Stimulated activated CD4-positive, alpha-beta T cell treated with anti-CD3 and anti-CD28 coated beads, Interleukin-4, amount 100 ng/mL, for 24 hours (primary cell): ENCODE measurements around the gene XRCC2.
"Not testable (repeated sequence)": the region's sequence is repeated elsewhere in the genome, so short reads cannot be mapped to it uniquely, and the experiment has no call there.

ENCODE experiments used
- DNase-seq: peaks from one replicate; pipeline ENCODE4 v3.0.0-alpha.2; 2020

Gene XRCC2

DNA sequence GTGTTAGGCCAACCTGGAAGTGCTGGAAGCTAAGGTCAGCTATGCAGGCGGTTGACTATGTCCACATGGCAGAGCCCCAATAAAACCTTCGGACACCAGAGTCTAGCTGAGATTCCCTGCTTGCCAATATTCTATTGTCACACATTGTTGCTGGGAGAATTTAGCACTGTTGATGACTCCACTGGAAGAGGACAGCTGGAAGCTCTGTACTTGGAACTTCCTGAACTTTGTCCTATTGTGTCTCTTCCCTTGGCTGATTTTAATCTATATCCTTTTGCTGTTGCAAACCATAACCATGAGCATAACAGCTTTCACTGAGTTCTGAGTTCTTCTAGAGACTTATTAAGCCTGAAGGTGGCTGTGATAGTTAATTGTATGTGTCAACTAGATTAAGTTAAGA, 12.0 kb downstream of the XRCC2 start:
- DNase-seq: no peak

- DNase-seq: no peak
These were observed 12.7 kb downstream of the XRCC2 start for GRCh38 chr7:152663148-152663740.

GRCh38 chr7:152661479-152661878, 14.5 kb downstream of the XRCC2 start:
- no peak for DNase-seq

DNA sequence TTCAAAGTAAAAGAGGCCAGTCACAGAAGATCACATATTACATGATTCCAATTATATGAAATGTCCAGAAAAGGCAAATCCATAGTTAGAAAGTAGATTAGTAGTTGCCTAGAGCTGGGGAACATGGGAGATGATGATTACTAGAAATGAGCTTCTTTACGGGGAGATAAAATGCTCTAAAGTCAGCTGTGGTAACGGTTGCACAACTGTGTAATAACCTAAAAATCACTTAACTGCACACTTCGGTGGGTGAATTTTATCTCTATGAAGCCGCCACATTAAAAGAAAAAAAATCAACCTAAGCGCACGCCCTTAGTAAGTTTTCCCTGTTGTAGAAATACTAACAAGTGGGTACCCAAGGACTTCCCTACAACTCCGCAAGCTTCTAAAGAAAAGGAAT, 15.9 kb downstream of the XRCC2 start:
- DNase-seq: no peak

DNA sequence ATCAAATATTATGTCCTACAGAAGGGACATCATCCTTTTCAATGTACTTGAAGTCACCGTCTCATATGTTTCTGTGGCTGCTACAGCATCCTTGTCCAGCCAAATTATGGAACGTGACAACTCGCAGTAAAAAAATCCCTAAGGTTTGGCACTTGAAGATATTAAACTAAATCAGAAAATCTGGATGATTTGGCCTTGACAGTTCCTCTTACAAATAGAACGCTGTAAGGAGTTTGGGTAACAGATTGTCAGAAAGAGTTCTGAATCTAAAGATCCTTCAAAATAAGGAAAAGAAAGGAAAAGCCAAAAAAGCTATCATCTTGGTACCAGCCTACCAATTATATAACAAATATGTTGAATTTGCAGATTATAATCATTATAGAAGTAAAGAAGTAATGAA, 21.0 kb downstream of the XRCC2 start:
- DNase-seq: no peak

GRCh38 chr7:152649220-152649619, 26.7 kb downstream of the XRCC2 start:
- no peak for DNase-seq

DNA sequence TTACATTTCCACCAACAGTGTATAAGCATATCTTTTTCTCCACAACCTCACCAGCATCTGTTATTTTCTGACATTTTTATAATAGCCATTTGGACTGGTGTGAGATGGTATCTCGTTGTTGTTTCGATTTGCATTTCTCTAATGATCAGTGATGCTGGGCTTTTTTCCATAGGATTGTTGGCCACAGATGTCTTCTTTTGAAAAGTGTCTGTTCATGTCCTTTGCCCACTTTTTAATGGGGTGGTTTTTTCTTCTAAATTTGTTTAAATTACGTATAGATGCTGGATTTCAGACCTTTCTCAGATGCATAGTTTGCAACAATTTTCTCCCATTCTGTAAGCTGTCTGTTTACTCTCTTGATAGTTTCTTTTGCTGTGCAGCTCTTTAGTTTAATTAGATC, 28.9 kb downstream of the XRCC2 start:
- DNase-seq: no peak

- not testable (repeated sequence) for DNase-seq
These were observed 29.4 kb downstream of the XRCC2 start for GRCh38 chr7:152646579-152646978.

DNA sequence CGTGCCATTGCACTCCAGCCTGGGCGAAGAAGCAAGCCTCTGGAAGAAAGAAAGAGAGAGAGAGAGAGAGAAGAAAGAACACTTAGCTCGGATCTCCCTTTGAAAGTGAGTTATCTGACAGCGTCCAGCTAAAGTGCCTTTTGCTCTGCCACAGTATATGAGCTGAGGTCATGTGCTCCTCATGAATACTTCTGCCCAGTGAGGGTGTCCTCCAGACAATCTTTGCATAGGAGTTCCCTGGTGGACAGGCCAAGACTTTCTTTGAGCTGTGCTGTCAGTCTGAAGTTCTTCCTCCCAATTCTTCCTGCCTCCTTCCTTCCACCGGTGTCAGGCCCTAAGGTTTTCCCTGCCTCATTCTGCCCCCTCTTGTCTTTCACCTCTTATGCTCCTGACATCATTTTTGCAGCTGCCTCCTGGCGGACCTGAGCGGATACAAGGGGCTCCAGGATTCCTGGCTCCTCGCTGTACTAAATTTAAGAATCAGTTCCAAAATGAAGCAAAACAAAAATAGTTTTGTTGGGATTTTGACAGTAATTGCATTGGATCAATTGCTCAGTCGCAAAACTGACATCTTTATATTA, 31.9 kb downstream of the XRCC2 start:
- no peak for DNase-seq

DNA sequence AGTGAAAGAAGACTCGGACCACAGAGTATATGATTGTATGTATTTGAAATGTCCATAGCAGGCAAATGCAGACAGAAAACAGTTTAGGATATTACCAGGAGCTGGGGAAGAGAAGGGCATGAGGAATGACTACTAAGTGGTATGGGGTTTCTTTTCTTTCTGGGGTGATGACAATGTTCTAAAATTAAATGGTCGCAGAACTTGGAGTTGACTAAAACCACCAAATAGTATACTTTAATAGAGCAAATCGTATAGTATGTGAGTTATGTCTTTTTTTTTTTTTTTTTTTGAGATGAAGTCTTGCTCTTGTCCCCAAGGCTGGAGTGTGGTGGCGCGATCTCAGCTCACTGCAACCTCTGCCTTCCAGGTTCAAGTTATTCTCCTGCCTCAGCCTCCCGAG, 34.6 kb downstream of the XRCC2 start:
- no peak for DNase-seq

DNA sequence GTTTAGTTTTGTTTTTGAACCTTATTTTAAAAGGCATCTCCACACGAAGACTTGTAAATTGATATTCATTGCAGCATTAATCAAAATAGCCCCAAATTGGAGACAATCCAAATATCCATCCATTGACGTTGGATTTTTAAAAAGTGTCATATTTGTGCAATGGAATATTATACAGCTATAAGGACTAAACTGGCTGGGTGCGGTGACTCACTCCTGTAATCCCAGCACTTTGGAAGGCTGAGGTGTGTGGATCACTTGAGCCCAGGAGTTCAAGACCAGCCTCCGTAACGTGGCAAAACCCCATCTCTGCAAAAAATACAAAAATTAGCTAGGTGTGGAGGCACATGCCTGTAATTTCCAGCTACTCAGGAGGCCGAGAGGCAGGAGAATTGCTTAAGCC, 35.1 kb downstream of the XRCC2 start:
- no peak for DNase-seq

- no peak for DNase-seq
These were observed 37.9 kb downstream of the XRCC2 start for GRCh38 chr7:152637920-152638580.

DNA sequence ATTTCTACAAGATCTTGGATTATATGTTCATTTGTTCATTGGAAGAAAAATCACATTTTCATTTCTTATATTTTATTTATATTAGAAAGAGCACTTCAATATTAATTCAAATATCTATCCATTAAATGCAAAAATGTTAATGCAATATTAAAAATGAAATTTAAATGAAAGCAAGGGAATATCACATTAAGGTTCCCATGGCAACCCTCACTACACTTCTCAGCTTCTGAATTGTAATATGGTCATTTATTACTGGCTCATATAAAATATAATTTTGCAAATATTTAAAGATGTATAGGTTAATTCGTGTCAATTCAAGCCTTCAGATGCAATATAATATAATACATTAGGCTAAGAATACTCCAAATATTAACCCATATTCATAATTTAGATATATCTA, 38.8 kb downstream of the XRCC2 start:
- no peak for DNase-seq

DNA sequence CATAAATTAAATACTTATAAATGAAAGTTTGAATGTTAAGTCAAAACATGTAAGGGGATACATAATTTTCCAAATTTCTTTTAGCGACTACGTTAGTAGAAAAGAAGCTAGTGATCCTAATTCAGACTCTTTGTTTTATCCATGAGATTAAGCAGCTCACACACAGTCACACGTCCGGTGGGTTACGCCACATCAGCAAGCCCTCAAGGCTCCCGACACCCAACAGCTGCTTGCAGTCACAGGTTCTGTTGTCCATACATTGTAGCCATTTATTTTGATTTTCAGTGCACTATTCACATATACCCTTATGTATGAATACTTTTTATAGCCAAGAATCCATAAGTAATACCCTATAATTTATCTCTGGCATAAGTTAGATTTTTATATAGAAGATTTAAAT, 39.5 kb downstream of the XRCC2 start:
- DNase-seq: no peak

DNA sequence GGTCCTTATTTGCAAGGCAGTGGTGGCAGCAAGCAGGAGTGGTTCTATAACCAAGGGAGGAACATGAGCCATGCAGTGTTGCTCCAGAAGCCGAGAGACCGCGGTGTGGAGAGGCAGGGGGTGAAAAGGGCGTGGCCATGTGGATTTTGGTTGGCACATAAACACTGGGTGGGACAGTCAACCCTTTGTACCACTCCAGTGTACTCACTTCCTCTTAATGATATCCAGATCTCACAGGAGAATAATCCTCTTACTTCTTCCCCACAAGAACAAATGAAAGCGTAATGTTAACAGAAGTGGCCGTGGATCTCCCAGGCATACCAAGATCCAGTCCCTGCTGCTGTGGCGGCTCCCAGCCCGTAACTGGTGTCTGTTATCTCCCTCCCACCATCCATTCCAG, 42.4 kb downstream of the XRCC2 start:
- DNase-seq: no peak

DNA sequence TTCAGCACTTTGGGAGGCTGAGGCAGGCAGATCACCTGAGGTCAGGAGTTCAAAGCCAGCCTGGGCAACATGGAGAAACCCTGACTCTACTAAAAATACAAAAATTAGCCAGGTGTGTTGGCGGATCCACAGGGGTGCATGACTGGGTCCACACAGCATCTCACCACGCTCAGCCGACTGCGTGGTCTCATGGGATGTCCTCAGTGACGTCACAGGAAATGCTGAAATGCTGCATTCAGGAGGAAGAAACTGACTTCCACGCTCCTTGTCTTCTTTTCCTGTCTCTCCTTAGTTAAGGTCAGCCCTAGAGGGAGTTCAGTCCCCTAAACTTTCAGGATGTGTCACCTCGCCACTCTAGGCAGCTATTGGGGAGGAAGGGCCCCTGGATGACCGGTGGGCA, 42.9 kb downstream of the XRCC2 start:
- DNase-seq: no peak

DNA sequence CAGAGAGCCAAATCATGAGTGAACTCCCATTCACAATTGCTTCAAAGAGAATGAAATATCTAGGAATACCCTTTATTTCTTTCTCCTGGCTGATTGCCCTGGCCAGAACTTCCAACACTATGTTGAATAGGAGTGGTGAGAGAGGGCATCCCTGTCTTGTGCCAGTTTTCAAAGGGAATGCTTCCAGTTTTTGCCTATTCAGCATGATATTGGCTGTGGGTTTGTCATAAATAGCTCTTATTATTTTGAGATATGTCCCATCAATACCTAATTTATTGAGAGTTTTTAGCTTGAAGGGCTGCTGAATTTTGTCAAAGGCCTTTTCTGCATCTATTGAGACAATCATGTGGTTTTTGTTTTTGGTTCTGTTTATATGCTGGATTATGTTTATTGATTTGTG, 47.2 kb downstream of the XRCC2 start:
- not testable (repeated sequence) for DNase-seq

DNA sequence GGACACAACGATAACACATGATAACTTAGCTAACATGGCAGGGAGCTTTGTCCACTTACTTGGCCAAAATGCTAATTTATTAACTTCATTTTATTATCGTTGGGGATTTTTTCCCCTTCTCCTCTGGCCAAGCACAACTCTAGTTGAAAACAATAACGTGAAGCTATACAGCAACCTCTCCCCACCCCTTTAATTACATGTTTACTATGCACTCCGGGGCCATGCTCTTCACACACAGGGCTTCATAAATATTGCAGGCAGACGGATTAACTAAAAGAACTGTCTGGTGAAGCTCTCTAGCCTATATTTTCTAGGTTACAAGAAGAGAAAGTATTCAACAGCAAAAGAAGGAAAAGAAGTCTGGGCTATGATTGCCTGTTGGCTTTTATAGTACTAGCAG, 51.7 kb downstream of the XRCC2 start:
- DNase-seq: no peak

GRCh38 chr7:152621426-152621825, 54.5 kb downstream of the XRCC2 start:
- DNase-seq: no peak

- no peak for DNase-seq
These were observed 56.8 kb downstream of the XRCC2 start for GRCh38 chr7:152619027-152619739.

DNA sequence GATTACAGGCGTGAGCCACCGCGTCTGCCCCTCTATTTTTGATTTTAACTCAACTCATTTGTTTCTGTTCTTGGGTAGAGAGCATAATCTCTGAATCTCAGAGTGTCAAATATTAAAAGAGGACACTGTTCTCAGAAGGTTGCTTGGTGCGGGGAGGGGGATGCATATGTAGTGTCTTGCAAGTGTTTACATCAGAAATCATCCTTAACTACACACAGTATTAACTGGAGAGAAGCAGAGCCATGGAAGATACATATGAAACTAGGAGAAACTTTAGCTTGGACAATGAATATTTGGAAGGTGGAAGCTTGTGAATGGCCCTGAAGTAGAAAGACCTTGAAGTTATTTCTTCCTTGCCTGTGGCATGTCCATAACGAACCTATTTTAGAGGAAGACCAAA, 57.5 kb downstream of the XRCC2 start:
- DNase-seq: no peak

- no peak for DNase-seq
These were observed 58.9 kb downstream of the XRCC2 start for GRCh38 chr7:152617056-152617455.

- DNase-seq: no peak
These were observed 60.8 kb downstream of the XRCC2 start for GRCh38 chr7:152615031-152615741.

DNA sequence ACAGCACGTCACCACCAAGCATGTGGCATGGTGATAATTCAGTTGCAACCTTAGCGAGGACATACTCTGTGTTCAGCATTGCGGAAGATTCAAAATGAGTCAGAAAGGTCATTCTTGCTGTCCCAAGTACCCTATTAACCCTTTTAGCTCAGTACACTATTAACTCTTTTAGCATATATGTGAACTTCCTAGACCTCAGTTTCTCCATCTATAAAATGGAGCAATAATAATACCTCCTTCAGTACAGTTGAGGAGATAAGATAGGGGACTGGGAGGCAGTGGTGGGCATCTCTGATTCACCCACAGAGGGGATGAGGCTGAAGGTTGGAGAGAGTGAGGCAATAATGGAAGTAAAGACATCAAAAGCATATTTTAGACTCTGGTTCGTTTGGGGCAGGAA, 67.3 kb downstream of the XRCC2 start:
- DNase-seq: no peak
